ENCODE data around the gene NMNAT3.

DNA sequence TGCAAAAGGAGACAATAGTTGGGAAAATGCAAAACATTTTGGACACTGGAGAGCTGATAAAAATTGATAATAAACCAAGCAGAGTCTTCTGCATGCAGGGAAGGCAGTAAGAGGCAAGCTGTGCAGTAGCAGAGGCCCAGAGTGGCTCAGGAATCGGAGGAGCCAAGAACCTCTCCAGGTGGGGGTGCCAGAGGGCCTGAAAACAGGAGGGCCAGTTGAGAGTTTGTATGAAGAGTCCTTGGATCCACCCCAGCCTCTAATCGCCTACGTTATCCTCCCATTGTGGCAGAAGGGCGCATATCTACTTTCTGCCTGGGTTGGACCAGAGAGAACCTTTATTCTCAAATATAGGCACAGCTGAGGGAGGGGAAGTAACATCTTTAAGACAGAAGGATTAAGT lies 89.3 kb downstream of the NMNAT3 start:
- TF ChIP-seq, protein P1, sequence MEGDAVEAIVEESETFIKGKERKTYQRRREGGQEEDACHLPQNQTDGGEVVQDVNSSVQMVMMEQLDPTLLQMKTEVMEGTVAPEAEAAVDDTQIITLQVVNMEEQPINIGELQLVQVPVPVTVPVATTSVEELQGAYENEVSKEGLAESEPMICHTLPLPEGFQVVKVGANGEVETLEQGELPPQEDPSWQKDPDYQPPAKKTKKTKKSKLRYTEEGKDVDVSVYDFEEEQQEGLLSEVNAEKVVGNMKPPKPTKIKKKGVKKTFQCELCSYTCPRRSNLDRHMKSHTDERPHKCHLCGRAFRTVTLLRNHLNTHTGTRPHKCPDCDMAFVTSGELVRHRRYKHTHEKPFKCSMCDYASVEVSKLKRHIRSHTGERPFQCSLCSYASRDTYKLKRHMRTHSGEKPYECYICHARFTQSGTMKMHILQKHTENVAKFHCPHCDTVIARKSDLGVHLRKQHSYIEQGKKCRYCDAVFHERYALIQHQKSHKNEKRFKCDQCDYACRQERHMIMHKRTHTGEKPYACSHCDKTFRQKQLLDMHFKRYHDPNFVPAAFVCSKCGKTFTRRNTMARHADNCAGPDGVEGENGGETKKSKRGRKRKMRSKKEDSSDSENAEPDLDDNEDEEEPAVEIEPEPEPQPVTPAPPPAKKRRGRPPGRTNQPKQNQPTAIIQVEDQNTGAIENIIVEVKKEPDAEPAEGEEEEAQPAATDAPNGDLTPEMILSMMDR (IDR thresholded peaks at IDR 0.05 in 4 of 5, conservative IDR thresholded peaks at IDR 0.05 in 1 of 5): no peak
- no peak for TF ChIP-seq POLR2A (IDR thresholded peaks at IDR 0.05)
